ENCODE data around the gene SORBS2. TPM values are rescaled to one million over a fixed set of nuclear protein-coding genes. Genes with fewer than 3 reads are reported as not detected.

Gene SORBS2
- polyA plus RNA-seq, 1 donor from 2014 or later, result 46.0 TPM

DNA sequence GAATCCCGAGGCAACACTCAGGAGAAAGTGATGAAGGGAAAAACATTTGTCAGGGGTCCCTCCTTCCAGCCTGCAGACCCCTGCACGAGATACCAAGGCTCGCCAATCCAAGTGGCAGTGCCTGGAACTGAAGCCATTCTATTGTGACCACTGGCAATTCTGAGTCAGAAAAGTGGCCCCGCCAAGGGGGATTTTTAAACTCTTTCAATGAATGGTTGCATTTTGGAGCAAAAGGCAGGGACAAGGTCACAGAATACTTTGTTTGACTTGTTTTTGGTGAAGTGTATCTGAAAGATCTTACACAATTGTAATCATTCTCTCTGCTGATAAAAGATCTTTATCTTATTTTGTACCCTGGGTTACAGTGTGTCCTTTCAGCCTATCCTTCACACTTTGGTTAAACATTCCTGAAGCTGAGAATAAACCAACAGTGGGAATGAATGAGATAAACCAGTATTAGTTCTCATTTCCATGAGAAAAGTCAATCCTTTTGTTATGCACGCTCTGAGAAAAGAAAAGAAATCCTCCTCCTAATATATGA, 160.8 kb downstream of the SORBS2 start:
- H3K36me3 ChIP-seq (ENCODE audit: insufficient read depth, low read length), result peaks cover 6% of the 10 kb centered on the region
- H3K9ac ChIP-seq (ENCODE audit: low read length), result no peak overlapping the region
- no peaks in the 10 kb centered on the region for H4K20me1 ChIP-seq (ENCODE audit: insufficient read depth)
- H3K9me3 ChIP-seq (ENCODE audit: low read length), result no peaks in the 10 kb centered on the region
- H2AFZ ChIP-seq (ENCODE audit: low read depth, low read length), result no peak overlapping the region
- no peaks in the 10 kb centered on the region for H3K9me2 ChIP-seq (ENCODE audit: insufficient read depth, low read length)
- no peak for TF ChIP-seq REST (IDR thresholded peaks at IDR 0.05; ENCODE audit: borderline replicate concordance)
- TF ChIP-seq POLR2AphosphoS5 (IDR thresholded peaks at IDR 0.05), result no peak
- no peak for TF ChIP-seq SMC3 (conservative IDR thresholded peaks at IDR 0.05; ENCODE audit: poor library complexity)
- TF ChIP-seq RAD21 (conservative IDR thresholded peaks at IDR 0.05), result no peak
- TF ChIP-seq EZH2 (IDR thresholded peaks at IDR 0.05; ENCODE audit: borderline replicate concordance, insufficient read depth, low read length, poor library complexity, severe bottlenecking), result no peak
- TF ChIP-seq EP300 (conservative IDR thresholded peaks at IDR 0.05; ENCODE audit: poor library complexity, severe bottlenecking), result no peak
- TF ChIP-seq MXI1 (conservative IDR thresholded peaks at IDR 0.05; ENCODE audit: poor library complexity, severe bottlenecking), result no peak
- no peak for TF ChIP-seq TAF1 (IDR thresholded peaks at IDR 0.05; ENCODE audit: low read depth)
- no peak for TF ChIP-seq CTCF (IDR thresholded peaks at IDR 0.05; ENCODE audit: poor library complexity, severe bottlenecking)
- H3K79me2 ChIP-seq (replicated peaks; ENCODE audit: insufficient read depth, low read length), result no peaks in the 10 kb centered on the region
- no peak overlapping the region for H3K27ac ChIP-seq (ENCODE audit: low read length)
- H3F3A ChIP-seq (ENCODE audit: insufficient read depth, low read length, poor library complexity, severe bottlenecking), result no peaks in the 10 kb centered on the region
- no peak overlapping the region for H3K4me2 ChIP-seq (ENCODE audit: low read length)
- no peaks in the 10 kb centered on the region for H3K27me3 ChIP-seq (ENCODE audit: insufficient read depth, low read depth, low read length)
- H3K4me3 ChIP-seq (ENCODE audit: low read length), result no peak overlapping the region

DNA sequence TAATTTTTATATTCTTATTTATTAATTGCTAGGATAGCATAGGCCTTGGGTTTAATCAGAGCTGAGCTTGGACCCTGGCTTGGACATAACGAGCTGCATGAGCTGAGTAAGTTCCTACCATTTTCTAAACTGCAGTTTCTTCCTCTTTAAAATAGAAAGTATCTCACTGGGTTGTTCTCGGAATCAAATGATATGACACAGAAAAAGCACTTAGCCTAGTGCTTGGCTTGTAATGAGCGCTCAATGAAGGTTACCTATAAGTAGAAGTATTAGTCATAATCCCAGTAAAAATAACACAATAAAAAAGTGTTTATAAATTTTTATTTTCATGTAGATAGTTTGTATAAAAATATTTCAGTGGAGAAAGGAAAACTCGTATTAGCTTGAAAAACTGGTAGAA, 163.4 kb downstream of the SORBS2 start:
- TF ChIP-seq REST (IDR thresholded peaks at IDR 0.05; ENCODE audit: borderline replicate concordance), result no peak
- no peak for TF ChIP-seq EP300 (conservative IDR thresholded peaks at IDR 0.05; ENCODE audit: poor library complexity, severe bottlenecking)
- no peak for TF ChIP-seq CTCF (IDR thresholded peaks at IDR 0.05; ENCODE audit: poor library complexity, severe bottlenecking)
- no peak for TF ChIP-seq EZH2 (IDR thresholded peaks at IDR 0.05; ENCODE audit: borderline replicate concordance, insufficient read depth, low read length, poor library complexity, severe bottlenecking)
- TF ChIP-seq SMC3 (conservative IDR thresholded peaks at IDR 0.05; ENCODE audit: poor library complexity), result no peak
- TF ChIP-seq POLR2AphosphoS5 (IDR thresholded peaks at IDR 0.05), result no peak
- no peak for TF ChIP-seq RAD21 (conservative IDR thresholded peaks at IDR 0.05)
- no peak for TF ChIP-seq TAF1 (IDR thresholded peaks at IDR 0.05; ENCODE audit: low read depth)
- no peak for TF ChIP-seq MXI1 (conservative IDR thresholded peaks at IDR 0.05; ENCODE audit: poor library complexity, severe bottlenecking)
- no peak overlapping the region for H3K27ac ChIP-seq (ENCODE audit: low read length)
- no peak overlapping the region for H3K9ac ChIP-seq (ENCODE audit: low read length)
- no peak overlapping the region for H3K4me2 ChIP-seq (ENCODE audit: low read length)
- no peak overlapping the region for H2AFZ ChIP-seq (ENCODE audit: low read depth, low read length)
- H3F3A ChIP-seq (ENCODE audit: insufficient read depth, low read length, poor library complexity, severe bottlenecking), result no peaks in the 10 kb centered on the region
- H3K9me3 ChIP-seq (ENCODE audit: low read length), result no peaks in the 10 kb centered on the region
- no peak overlapping the region for H3K4me3 ChIP-seq (ENCODE audit: low read length)
- no peaks in the 10 kb centered on the region for H4K20me1 ChIP-seq (ENCODE audit: insufficient read depth)
- H3K79me2 ChIP-seq (replicated peaks; ENCODE audit: insufficient read depth, low read length), result no peaks in the 10 kb centered on the region
- H3K9me2 ChIP-seq (ENCODE audit: insufficient read depth, low read length), result no peaks in the 10 kb centered on the region
- peaks cover 16% of the 10 kb centered on the region for H3K36me3 ChIP-seq (ENCODE audit: insufficient read depth, low read length)
- no peaks in the 10 kb centered on the region for H3K27me3 ChIP-seq (ENCODE audit: insufficient read depth, low read depth, low read length)
